GM21619 (cell line): ENCODE measurements around the gene MCOLN3.

ENCODE experiments used
- ATAC-seq: cut with Tn5 transposase; IDR thresholded peaks from one replicate; pipeline ENCODE4 v1.9.1; 2021; ENCODE audit not compliant: unreplicated experiment

MCOLN3 gene, protein sequence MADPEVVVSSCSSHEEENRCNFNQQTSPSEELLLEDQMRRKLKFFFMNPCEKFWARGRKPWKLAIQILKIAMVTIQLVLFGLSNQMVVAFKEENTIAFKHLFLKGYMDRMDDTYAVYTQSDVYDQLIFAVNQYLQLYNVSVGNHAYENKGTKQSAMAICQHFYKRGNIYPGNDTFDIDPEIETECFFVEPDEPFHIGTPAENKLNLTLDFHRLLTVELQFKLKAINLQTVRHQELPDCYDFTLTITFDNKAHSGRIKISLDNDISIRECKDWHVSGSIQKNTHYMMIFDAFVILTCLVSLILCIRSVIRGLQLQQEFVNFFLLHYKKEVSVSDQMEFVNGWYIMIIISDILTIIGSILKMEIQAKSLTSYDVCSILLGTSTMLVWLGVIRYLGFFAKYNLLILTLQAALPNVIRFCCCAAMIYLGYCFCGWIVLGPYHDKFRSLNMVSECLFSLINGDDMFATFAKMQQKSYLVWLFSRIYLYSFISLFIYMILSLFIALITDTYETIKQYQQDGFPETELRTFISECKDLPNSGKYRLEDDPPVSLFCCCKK

DNA sequence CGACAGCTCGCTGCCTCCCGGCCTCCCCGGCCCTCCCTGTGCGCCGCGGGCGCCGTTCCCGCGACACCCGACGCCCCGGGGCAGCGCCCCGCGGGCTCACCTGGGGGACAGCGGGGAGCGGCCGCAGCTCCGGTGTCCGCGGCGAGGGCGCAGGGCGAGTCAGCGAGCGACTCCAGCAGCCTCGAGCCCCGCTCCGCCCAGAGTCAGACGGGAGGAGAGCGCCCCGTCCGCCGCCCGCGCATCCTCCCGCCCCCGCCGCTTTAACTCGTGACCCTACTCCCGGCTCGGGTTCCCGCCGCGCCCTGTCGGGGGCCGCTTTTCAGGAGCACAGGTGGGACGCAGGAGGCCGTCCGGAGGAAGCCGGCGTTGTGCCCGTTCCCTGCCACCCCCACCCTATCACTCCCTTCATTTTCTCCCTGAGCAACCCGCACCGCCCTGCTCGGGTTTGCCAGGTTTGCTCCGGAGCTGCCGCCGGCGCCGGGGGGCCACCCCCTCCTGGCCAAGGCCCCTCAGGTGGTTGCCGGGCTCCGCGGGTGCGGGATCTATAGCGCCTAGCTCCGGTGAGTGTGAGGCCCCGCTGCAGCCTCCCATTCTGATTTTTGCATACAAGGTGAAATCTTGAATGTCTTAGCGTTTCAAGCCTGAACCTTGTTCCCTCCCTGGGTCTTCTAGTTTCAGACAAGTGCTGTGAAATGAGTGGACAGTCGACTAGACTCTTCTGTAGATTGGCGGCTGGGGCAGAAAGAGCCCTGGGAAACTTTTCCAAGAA, at the start of gene MCOLN3:
TSS of gene MCOLN3 (minus strand) at position 205 of the 769 bp plus-strand sequence. CDS start 3,140 bp downstream, outside the sequence.
- peak; percentile 54 for ATAC-seq

GRCh38 chr1:85093644-85094043, 45.3 kb upstream of the MCOLN3 start:
- no peak for ATAC-seq

DNA sequence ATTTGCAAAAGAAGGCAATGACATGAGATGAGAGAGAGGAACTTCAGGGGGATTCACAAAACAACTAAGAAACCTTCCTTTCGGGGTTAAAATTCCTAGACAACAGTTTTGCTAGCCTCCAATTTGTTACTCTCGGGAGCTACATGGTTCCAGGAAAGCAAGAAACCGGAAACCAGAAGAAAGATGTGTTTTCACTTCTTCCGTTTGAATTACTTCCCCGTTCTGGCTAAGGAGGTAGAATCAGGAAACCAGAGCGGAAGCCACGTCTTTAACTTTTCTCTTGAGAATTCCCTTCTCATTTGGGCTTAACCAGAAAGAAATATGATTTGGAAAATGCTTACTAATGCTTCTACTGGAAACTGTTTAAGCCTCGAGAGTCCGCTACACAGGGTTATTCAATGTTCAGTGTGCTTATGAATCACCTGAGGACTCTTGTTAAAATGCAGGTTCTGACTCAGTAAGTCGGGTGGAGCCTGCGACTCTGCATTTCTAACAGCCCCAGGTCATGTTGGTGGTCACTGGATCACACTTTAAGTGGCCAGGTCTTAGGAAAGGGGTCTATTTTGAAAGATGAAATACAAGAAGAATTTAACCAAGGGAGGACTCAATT, 43.5 kb upstream of the MCOLN3 start:
- ATAC-seq, result no peak

DNA sequence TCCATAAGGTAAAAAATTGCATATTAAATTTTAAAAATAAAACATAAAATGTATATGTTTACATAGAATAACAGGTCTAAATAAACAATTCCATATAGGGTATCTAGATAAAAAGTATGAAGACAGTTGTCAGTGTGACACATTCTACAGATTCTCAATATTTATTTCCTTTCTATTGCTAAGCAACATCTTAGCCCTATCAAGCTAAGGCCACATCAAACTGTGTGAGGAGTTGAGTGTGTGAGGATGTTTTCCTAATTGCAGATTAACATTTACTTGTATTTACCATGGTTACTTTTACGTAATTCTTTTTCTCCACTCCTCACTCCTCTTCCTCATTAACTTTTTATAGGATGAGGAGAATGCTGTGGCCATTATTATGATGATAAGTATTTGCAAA, 41.9 kb upstream of the MCOLN3 start:
- no peak for ATAC-seq

GRCh38 chr1:85089203-85089602, 40.9 kb upstream of the MCOLN3 start:
- ATAC-seq, result no peak

- no peak for ATAC-seq
These were observed 40.1 kb upstream of the MCOLN3 start for GRCh38 chr1:85088408-85088784.

DNA sequence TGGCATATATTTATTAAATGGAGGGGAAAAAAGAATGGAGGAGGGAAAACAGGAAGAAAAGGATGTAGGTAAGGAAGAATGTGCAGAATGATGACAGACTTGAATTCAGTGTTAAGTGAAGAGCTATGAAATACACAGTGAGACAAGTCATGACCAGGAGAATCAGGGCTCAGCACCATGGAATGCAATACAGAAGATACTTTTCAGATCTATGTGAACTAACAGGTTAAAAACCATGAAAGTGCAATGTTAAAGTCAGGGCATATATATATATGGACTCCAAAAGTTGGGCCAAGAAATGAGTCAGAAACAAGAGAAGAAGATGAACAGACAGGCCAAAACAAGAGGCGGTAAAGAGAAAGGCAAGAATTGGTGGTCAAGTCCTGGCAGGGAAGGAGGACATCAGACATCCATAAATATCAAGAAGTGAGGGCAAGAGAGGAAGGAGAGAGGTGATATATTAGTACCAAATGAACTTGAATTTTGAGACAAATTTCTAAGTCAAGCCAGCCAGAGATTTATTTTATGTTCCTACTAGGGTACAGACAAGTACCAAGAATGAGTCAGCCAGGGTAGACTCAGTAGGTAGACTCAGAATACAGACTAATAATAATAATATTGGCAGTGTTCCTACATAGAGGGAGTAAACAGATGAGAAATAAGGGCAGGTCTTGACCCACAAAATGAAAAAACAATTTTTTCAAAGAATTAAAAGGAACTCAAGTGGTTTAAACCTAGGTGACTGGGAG, 39.5 kb upstream of the MCOLN3 start:
- no peak for ATAC-seq

DNA sequence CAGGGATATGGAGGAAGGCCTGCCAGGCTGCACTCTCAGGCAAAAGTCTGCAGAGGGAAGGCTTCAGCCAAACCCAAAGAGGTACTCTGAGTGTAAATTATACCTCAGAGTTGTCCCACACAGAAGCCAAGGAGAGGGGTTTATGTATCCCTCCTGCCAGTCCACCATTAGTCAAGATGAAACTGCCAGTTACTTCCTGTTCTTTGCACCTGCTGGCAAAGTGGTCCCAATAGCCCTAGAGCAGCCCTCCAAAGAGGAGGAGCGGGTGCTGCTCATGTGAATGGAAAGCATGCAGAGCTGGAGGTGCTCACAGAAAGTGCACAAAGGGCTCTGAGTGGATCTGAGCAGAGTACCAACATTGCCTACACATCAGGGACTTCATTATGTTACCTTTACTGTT, 37.1 kb upstream of the MCOLN3 start:
- no peak for ATAC-seq

DNA sequence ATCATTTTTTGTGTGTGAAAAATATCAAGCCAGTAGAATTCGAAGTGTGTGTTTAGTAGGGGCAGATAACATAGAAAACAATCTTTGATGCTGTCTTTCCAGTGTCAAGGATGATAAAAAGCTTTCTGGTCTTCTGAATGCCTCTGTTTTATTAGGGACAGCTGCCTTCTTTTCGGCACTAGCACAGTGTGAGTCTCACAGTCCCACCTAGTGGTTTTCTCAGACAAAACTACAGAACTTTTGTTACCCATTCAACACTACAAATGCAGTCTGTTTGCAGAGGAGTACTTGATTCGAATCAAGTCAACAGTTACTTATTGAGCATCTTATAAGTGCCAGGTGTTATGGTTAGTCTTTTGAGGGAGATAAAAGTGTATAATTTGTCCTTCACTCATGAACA, 30.6 kb upstream of the MCOLN3 start:
- no peak for ATAC-seq

DNA sequence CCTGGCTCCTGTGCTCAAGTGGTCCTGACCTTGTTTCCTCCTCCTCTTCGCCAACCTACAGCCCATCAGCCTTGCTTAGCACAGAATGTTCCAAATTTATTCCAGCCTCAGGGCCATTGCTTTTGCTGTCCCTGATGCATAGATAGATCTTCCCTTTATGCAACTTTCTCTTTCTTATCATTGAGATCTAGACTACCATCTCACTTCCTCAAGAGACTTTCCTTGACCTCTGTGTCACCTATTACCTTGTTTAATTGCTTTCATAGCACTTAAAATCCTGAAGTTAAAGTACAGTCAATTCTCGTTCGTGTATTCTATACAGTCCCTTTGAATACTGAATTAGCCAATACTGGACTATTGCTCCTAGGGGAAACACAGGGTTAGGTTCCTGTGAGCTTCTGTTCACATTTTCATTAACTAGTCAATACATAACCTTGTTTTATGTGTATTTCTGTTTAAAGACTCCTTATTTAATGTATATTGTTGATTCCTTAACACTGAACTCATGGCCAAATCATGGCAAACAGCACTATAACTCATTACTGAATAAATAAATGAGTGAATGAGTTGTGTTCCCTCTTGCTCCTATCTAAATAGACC, 26.2 kb upstream of the MCOLN3 start:
- no peak for ATAC-seq

GRCh38 chr1:85070972-85071492, 22.7 kb upstream of the MCOLN3 start:
- no peak for ATAC-seq

DNA sequence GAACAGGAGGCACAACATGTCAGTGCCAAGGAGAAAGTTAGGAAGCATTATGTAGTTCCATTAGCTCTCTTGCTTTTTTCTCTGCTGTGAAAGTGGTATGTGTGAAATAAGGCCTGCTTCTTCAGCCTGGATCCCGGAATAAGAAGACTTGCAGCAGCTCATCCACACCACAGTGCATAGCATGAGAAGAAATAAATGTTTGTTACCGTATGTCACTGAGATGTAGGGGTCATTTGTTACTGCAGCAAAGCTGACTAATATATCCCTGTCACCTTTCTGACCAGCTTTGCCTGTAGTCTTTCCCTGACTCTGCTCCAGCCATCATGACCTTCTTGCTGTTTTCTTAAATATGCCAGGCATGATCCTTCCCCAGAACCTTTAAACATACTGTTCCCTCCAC, 20.5 kb upstream of the MCOLN3 start:
- no peak for ATAC-seq

DNA sequence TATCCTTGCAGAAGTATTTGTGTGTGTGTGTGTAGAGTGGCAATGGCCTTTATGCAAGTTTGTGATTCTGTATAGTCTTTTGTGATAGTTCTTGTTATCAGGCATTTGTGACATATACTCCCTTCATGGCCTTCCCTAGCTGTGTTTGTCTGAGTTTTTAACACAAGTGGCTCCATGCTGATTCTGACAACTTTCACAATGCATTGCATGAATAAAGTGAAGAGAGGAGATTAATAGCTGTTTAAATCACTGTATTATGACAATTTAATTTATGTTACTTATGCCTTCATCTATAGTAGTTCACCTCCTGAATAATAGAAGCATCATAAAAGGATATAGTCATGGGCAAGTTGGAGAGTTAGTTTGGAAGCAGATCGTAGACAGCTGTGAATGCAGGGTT, 17.2 kb upstream of the MCOLN3 start:
- no peak for ATAC-seq

- no peak for ATAC-seq
These were observed 14.2 kb upstream of the MCOLN3 start for GRCh38 chr1:85062425-85063026.

DNA sequence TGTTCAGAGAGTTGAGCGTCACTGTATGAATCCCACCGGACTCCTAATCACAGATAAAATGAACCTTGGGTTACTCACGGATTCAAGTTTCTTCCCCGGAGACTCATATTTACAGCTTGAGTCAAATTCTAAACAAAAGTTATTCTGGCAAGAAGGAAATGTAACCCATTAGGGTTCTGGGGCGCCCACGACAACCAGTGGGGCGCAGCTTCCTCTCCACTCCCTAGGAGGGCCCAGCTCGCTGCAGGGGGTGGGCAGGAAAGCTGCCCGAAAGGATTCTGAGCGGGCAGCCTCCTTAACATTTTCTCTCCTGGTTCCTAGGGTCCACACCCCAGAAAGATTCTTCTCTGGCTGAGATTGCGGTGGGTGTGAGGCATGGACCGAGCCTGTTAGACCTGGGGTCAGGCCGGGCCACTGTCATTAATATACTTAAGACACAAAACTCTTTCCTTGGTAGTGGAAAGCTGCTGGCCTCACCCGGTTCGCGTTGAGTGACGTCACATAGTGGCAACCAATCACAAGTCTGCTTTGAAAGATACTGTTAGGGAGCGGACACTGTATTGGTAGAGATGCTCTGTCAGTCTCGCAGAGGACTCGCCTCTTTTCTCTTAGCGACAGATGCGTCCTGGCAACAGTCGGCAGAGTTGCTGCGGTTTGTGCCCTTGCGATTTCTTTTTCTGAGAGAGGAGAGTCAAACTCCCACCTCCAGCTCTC, 13.6 kb upstream of the MCOLN3 start:
- ATAC-seq, result peak; percentile 100

- no peak for ATAC-seq
These were observed 11.7 kb upstream of the MCOLN3 start for GRCh38 chr1:85060038-85060437.

DNA sequence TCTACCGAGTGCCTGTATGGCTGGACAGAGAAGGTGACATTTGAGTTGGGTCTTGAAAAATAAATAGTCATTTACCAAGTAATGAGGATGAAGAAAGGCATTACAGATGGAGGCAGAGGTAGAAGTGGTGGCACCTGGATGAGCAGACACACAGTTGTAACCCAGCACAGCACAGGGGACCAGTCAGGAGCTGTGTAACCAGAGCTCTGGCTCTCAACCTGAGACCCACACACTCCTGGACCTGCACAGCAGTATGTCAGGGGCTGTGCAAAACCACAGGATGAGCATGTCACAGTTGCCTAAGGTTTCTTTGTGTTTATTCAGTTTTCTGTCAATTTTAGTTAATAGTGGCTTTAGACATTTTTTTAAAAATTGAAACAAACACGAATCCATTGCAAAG, 11.3 kb upstream of the MCOLN3 start:
- no peak for ATAC-seq

DNA sequence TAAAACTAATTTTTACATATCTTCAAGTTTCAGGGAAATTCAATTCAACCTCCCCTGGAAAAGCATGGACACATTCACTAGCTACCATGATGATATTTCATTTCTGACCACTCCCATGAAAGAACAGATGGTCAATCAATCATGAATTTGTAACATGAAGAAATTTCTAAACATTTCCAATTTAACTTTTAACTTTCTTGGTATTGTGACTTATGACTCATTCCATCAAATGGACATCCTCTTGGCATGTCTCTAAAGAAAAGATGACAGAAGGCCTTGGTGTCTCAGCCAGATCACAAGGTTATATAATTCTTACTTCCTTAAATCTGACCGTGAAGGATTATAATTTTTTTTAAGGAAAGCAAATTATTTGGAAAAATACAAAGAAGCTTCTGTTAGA, 10.5 kb upstream of the MCOLN3 start:
- ATAC-seq, result no peak

- no peak for ATAC-seq
These were observed 10.0 kb upstream of the MCOLN3 start for GRCh38 chr1:85058311-85058710.
